Neutrophil (primary cell): ENCODE data around the gene RGP1.

ENCODE experiments used
- H3K27ac ChIP-seq: fragments of 200-600 bp; sonication (generic); 2 replicates; pipeline ENCODE4 v1.5.1; 2016; ENCODE audit warnings: mild to moderate bottlenecking, moderate library complexity
- H3K27me3 ChIP-seq: fragments of 200-600 bp; sonication (generic); 2 replicates; pipeline ENCODE4 v1.6.0; 2016; ENCODE audit warnings: mild to moderate bottlenecking
- H3K36me3 ChIP-seq: fragments of 200-600 bp; sonication (generic); 2 replicates; pipeline ENCODE4 v1.5.1; 2017
- H3K4me1 ChIP-seq, 2 experiments: fragments of 200-600 bp in 1 of 2; sonication (generic) in 1 of 2; 1 replicate in 1 of 2; 2 replicates in 1 of 2; pipeline versions ENCODE4 v1.5.1 to v1.6.1; 2013 to 2016; ENCODE audit warnings: low read depth in 1 of 2, low read length in 1 of 2, mild to moderate bottlenecking in 1 of 2, moderate library complexity in 1 of 2; ENCODE audit not compliant: control insufficient read depth in 1 of 2, insufficient read depth in 1 of 2
- H3K4me3 ChIP-seq, 2 experiments: fragments of 200-600 bp in 1 of 2; sonication (generic) in 1 of 2; 1 replicate in 1 of 2; 2 replicates in 1 of 2; pipeline ENCODE4 v1.5.1; 2013 to 2016; ENCODE audit warnings: low read depth in 1 of 2, low read length in 1 of 2, mild to moderate bottlenecking in 1 of 2, moderate library complexity in 1 of 2
- H3K9me3 ChIP-seq: fragments of 200-600 bp; sonication (generic); 2 replicates; pipeline ENCODE4 v1.5.1; 2016
- CTCF ChIP-seq: fragments of 200-600 bp; sonication (generic); IDR thresholded peaks from 2 replicates; pipeline ENCODE4 v1.5.1; 2016; ENCODE audit warnings: antibody characterized with exemption

Gene RGP1

GRCh38 chr9:35766997-35767396 lies 17.9 kb downstream of the RGP1 start:
- no peak for TF ChIP-seq CTCF
- Histone ChIP-seq H3K9me3 (no peaks in the 10 kb centered on the region), H3K27ac (no peak overlapping the region), H3K4me1 (peaks cover 4 to 6% of the 10 kb centered on the region in 2 experiments), H3K36me3 (no peaks in the 10 kb centered on the region), H3K4me3 (no peak overlapping the region), H3K27me3 (no peaks in the 10 kb centered on the region)

- Histone ChIP-seq H3K36me3 (no peaks in the 10 kb centered on the region), H3K4me3 (no peak overlapping the region), H3K27ac (no peak overlapping the region), H3K9me3 (no peaks in the 10 kb centered on the region), H3K4me1 (peaks cover 6 to 9% of the 10 kb centered on the region in 2 experiments), H3K27me3 (no peaks in the 10 kb centered on the region)
- TF ChIP-seq CTCF: no peak
These were observed 18.4 kb downstream of the RGP1 start for GRCh38 chr9:35767458-35767857.

GRCh38 chr9:35769763-35770162 lies 20.7 kb downstream of the RGP1 start:
- H3K36me3 ChIP-seq: no peaks in the 10 kb centered on the region
- H3K4me3 ChIP-seq: no peak overlapping the region
- H3K27ac ChIP-seq: no peak overlapping the region
- no peaks in the 10 kb centered on the region for H3K27me3 ChIP-seq
- H3K4me1 ChIP-seq: peaks cover 6 to 9% of the 10 kb centered on the region in 2 experiments
- no peak for TF ChIP-seq CTCF
- no peaks in the 10 kb centered on the region for H3K9me3 ChIP-seq

- H3K36me3 ChIP-seq: no peaks in the 10 kb centered on the region
- TF ChIP-seq CTCF: no peak
- H3K9me3 ChIP-seq: no peaks in the 10 kb centered on the region
- no peaks in the 10 kb centered on the region for H3K27me3 ChIP-seq
- H3K4me3 ChIP-seq: no peak overlapping the region
- H3K4me1 ChIP-seq: peaks cover 17 to 20% of the 10 kb centered on the region in 2 experiments
- H3K27ac ChIP-seq: no peak overlapping the region
These were observed 22.0 kb downstream of the RGP1 start for GRCh38 chr9:35771075-35771433.

GRCh38 chr9:35771534-35771933 lies 22.4 kb downstream of the RGP1 start:
- Histone ChIP-seq H3K9me3 (no peaks in the 10 kb centered on the region), H3K27ac (no peak overlapping the region), H3K27me3 (no peaks in the 10 kb centered on the region), H3K4me1 (peaks cover 18 to 20% of the 10 kb centered on the region in 2 experiments), H3K4me3 (no peak overlapping the region), H3K36me3 (no peaks in the 10 kb centered on the region)
- TF ChIP-seq CTCF: no peak

- no peak for TF ChIP-seq CTCF
- no peak overlapping the region for H3K27ac ChIP-seq
- H3K36me3 ChIP-seq: no peaks in the 10 kb centered on the region
- H3K9me3 ChIP-seq: no peaks in the 10 kb centered on the region
- no peak overlapping the region for H3K4me3 ChIP-seq
- peaks cover 18 to 20% of the 10 kb centered on the region in 2 experiments for H3K4me1 ChIP-seq
- H3K27me3 ChIP-seq: no peaks in the 10 kb centered on the region
These were observed 22.9 kb downstream of the RGP1 start for GRCh38 chr9:35771943-35772342.
